Endothelial cell of umbilical vein (primary cell): Measurements from ENCODE around the gene NBL1. TPM values are rescaled to one million over a fixed set of nuclear protein-coding genes. Genes with fewer than 3 reads are reported as not detected.

Source experiments
- BruUV-seq: library from RNA; stranded (reverse); fragments of 400-500 nt; replicated peaks from 2 replicates; lab custom pipeline; 2021; lab: Mats Ljungman, UMichigan
- CTCF ChIA-PET: fragments of 300-600, 350-600 bp; sonication (Branson Sonifier 250); formaldehyde crosslinking; loops from one replicate; lab custom pipeline; 2021; ENCODE audit warnings: antibody characterized with exemption, inconsistent platforms; lab: Charles Lee
- POLR2A ChIA-PET: fragments of 300-600, 350-600 bp; sonication (Branson Sonifier 250); formaldehyde crosslinking; loops from one replicate; lab custom pipeline; 2021; ENCODE audit warnings: antibody characterized with exemption, inconsistent platforms; lab: Charles Lee
- DNase-seq: peaks from one replicate; pipeline ENCODE4 v3.0.0-alpha.2; 2011; ENCODE audit warnings: low read depth, low spot score
- FAIRE-seq: peaks from 2 replicates; lab custom pipeline; 2011; peaks lifted over from hg19 to GRCh38; lab: Jason Lieb, UNC
- H2AFZ ChIP-seq: 2 replicates; pipeline ENCODE4 v1.6.0; 2012; ENCODE audit warnings: low read depth, low read length, control low read depth, inconsistent platforms
- H3K27ac ChIP-seq: 2 replicates; pipeline ENCODE4 v1.5.1; 2011; ENCODE audit warnings: low read depth, mild to moderate bottlenecking, control low read depth, low read length, moderate library complexity; ENCODE audit not compliant: insufficient read depth
- H3K27me3 ChIP-seq, 2 experiments: 2 replicates each; pipeline versions ENCODE4 v1.6.0 to v1.6.1; 2011; ENCODE audit warnings: low read length in 2 of 2, mixed read lengths in 1 of 2; ENCODE audit not compliant: control insufficient read depth in 2 of 2, insufficient read depth in 2 of 2
- H3K36me3 ChIP-seq, 2 experiments: 2 replicates in 1 of 2; 3 replicates in 1 of 2; pipeline ENCODE4 v1.5.1; 2011; ENCODE audit warnings: low read length in 2 of 2, mild to moderate bottlenecking in 1 of 2, moderate library complexity in 1 of 2; ENCODE audit not compliant: control insufficient read depth in 2 of 2, insufficient read depth in 2 of 2; ENCODE audit errors: extremely low read depth in 1 of 2
- H3K4me1 ChIP-seq: 3 replicates; pipeline ENCODE4 v1.5.1; 2011; ENCODE audit warnings: mild to moderate bottlenecking, low read length; ENCODE audit not compliant: control insufficient read depth, insufficient read depth; ENCODE audit errors: extremely low read depth
- H3K4me2 ChIP-seq: 2 replicates; pipeline ENCODE4 v1.6.1; 2011; ENCODE audit warnings: low read length, control low read depth, mixed read lengths; ENCODE audit not compliant: insufficient read depth
- H3K4me3 ChIP-seq, 3 experiments: fragments of 200-600 bp in 1 of 3; sonication (generic), shearing (Covaris generic) in 1 of 3; replicated peaks in 1 of 3; 2 replicates each; pipeline ENCODE4 v1.5.1; 2011 to 2016; ENCODE audit warnings: control low read depth in 3 of 3, low read length in 3 of 3, mild to moderate bottlenecking in 2 of 3, inconsistent platforms in 1 of 3, low read depth in 1 of 3, moderate library complexity in 1 of 3; ENCODE audit not compliant: insufficient read depth in 1 of 3
- H3K79me2 ChIP-seq: 2 replicates; pipeline ENCODE4 v1.6.0; 2012; ENCODE audit warnings: low read length, inconsistent platforms; ENCODE audit not compliant: control insufficient read depth, insufficient read depth
- H3K9ac ChIP-seq: replicated peaks from 2 replicates; pipeline ENCODE3; 2011; ENCODE audit warnings: low read length, control low read depth; ENCODE audit not compliant: insufficient read depth; ENCODE audit errors: extremely low read depth
- H3K9me1 ChIP-seq: replicated peaks from 3 replicates; pipeline ENCODE4 v1.6.0; 2011; ENCODE audit warnings: mild to moderate bottlenecking, low read length; ENCODE audit not compliant: control insufficient read depth, insufficient read depth; ENCODE audit errors: extremely low read depth
- H3K9me3 ChIP-seq: replicated peaks from 2 replicates; pipeline ENCODE4 v1.5.1; 2012; ENCODE audit warnings: low read length, inconsistent platforms; ENCODE audit not compliant: control insufficient read depth, insufficient read depth
- H4K20me1 ChIP-seq: replicated peaks from 2 replicates; pipeline ENCODE3; 2011; ENCODE audit warnings: mild to moderate bottlenecking, low read length; ENCODE audit not compliant: control insufficient read depth, insufficient read depth; ENCODE audit errors: extremely low read depth
- CTCF ChIP-seq, 2 donors: IDR thresholded peaks; 1 replicate in 1 of 2; 2 replicates in 1 of 2; pipeline ENCODE4 v1.5.1; 2011; ENCODE audit warnings: low read length in 2 of 2, mild to moderate bottlenecking in 2 of 2, moderate library complexity in 2 of 2, control low read depth in 1 of 2, inconsistent platforms in 1 of 2, low read depth in 1 of 2; ENCODE audit not compliant: insufficient read depth in 1 of 2; ENCODE audit errors: extremely low read depth in 1 of 2
- EZH2 ChIP-seq: IDR thresholded peaks from 2 replicates; pipeline ENCODE4 v1.6.1; 2012; ENCODE audit warnings: borderline replicate concordance, low read depth, mild to moderate bottlenecking, moderate library complexity, low read length, inconsistent platforms; ENCODE audit not compliant: severe bottlenecking
- FOS ChIP-seq: IDR thresholded peaks from 2 replicates; pipeline ENCODE4 v1.6.1; 2011; ENCODE audit warnings: mild to moderate bottlenecking, low read length, moderate library complexity, borderline replicate concordance; ENCODE audit not compliant: insufficient read depth
- GATA2 ChIP-seq: IDR thresholded peaks from 2 replicates; pipeline ENCODE4 v1.7.0; 2011; ENCODE audit warnings: low read depth, mild to moderate bottlenecking, moderate library complexity, mixed read lengths, low read length; ENCODE audit not compliant: insufficient read length, insufficient read depth
- JUN ChIP-seq: IDR thresholded peaks from 2 replicates; pipeline ENCODE4 v1.6.1; 2011; ENCODE audit warnings: borderline replicate concordance, low read depth; ENCODE audit not compliant: insufficient read length, insufficient read depth
- MAX ChIP-seq: IDR thresholded peaks from 2 replicates; pipeline ENCODE4 v1.6.1; 2011; ENCODE audit not compliant: insufficient read depth, insufficient read length
- MYC ChIP-seq: IDR thresholded peaks from one replicate; pipeline ENCODE4 v1.6.1; 2011; ENCODE audit warnings: mild to moderate bottlenecking, low read depth, low read length
- POLR2A ChIP-seq: IDR thresholded peaks from 2 replicates; pipeline ENCODE4 v1.6.1; 2012; ENCODE audit warnings: low read depth, mild to moderate bottlenecking, control low read depth, low read length
- POLR2AphosphoS5 ChIP-seq: IDR thresholded peaks from 2 replicates; pipeline ENCODE4 v1.6.1; 2012; ENCODE audit warnings: low read depth, mild to moderate bottlenecking, control low read depth, low read length, moderate library complexity; ENCODE audit not compliant: insufficient read depth
- dilution Hi-C: fragments of 300-500 bp; cut with MboI; formaldehyde crosslinking; loops from one replicate; pipeline ENCODE4 v1.15.0; 2019; ENCODE audit warnings: low sequenced_read_pairs; ENCODE audit not compliant: extremely low pct_ligation_motif_present
- intact Hi-C: fragments of 100-400 bp; cut with micrococcal nuclease; formaldehyde crosslinking; loops from one replicate; pipeline ENCODE4 v1.10.0; 2022
- polyA plus RNA-seq, 4 experiments: library from polyadenylated mRNA; depleted of rRNA in 3 of 4; stranded (reverse) in 3 of 4; unstranded in 1 of 4; fragments of >200 nt; gene quantifications; 2 replicates each; pipeline versions ENCODE4 v1.2.1 to v1.2.3, GENCODE V29; 2011 to 2012; ENCODE audit warnings: missing spikeins in 1 of 4
- total RNA-seq: library from RNA; stranded (reverse); gene quantifications from 2 replicates; pipeline ENCODE4 v1.2.3, GENCODE V29; 2021

NBL1 gene
- total and polyA plus RNA-seq, 2 donors (not counting 3 experiments of a cell fraction or from before 2014, with no cell fraction given) = 36.2 to 40.5 TPM

GRCh38 chr1:19683351-19683750, 39.2 kb downstream of the NBL1 start:
- no TSS peak for BruUV-seq
- POLR2A ChIA-PET = no interaction called here
- DNase-seq = no peak
- no peaks in the 10 kb centered on the region for H4K20me1 ChIP-seq
- H3K9me1 ChIP-seq = no peaks in the 10 kb centered on the region
- TF ChIP-seq POLR2AphosphoS5 (no peak), GATA2 (no peak), JUN (no peak), POLR2A (no peak), CTCF (IDR thresholded peaks at IDR 0.05; ENCODE audit: extremely low read depth in 1 of 2, insufficient read depth in 1 of 2, low read depth in 1 of 2, low read length in 2 of 2) (no peak), EZH2 (no peak), MAX (no peak), MYC (no peak), FOS (no peak)
- H3K9ac ChIP-seq = no peak overlapping the region
- CTCF ChIA-PET = interaction anchor here (0.9 to 2.3 kb wide), 2 partner anchors 15 to 21 kb away, joined by 3 to 5 read pairs; no protein-coding TSS in a partner anchor
- H3K9me3 ChIP-seq = no peaks in the 10 kb centered on the region
- no peaks in the 10 kb centered on the region for H3K36me3 ChIP-seq
- H3K4me2 ChIP-seq = no peak overlapping the region
- no peak overlapping the region for H3K4me3 ChIP-seq
- no peaks in the 10 kb centered on the region for H3K4me1 ChIP-seq
- FAIRE-seq = no peak
- intact Hi-C loops (no loop called here), dilution Hi-C loops (no loop called here)
- H2AFZ ChIP-seq = no peak overlapping the region
- no peaks in the 10 kb centered on the region for H3K27me3 ChIP-seq
- no peaks in the 10 kb centered on the region for H3K79me2 ChIP-seq
- H3K27ac ChIP-seq = no peak overlapping the region
